Suprapubic skin (tissue), 4 donors: ENCODE results near the gene PRRX1.

Experiments
- POLR2A ChIP-seq, 2 donors: fragments of 450-650 bp; IDR thresholded peaks; one replicate each; pipeline ENCODE4 v1.6.1; 2017; ENCODE audit warnings: antibody characterized with exemption in 2 of 2, mild to moderate bottlenecking in 2 of 2, moderate library complexity in 2 of 2
- POLR2AphosphoS5 ChIP-seq, 3 donors: sonication (generic); formaldehyde crosslinking; IDR thresholded peaks; one replicate each; pipeline ENCODE4 v1.6.1; 2017; ENCODE audit warnings: antibody characterized with exemption in 3 of 3
- TF ChIP-seq, protein P1 (sequence below), 2 donors: fragments of 200-600 bp in 1 of 2; fragments of 450-650 bp in 1 of 2; sonication (generic) in 1 of 2; IDR thresholded peaks; one replicate each; pipeline ENCODE4 v1.5.1; 2016 to 2019; ENCODE audit warnings: antibody characterized with exemption in 2 of 2, mild to moderate bottlenecking in 1 of 2, moderate library complexity in 1 of 2

DNA sequence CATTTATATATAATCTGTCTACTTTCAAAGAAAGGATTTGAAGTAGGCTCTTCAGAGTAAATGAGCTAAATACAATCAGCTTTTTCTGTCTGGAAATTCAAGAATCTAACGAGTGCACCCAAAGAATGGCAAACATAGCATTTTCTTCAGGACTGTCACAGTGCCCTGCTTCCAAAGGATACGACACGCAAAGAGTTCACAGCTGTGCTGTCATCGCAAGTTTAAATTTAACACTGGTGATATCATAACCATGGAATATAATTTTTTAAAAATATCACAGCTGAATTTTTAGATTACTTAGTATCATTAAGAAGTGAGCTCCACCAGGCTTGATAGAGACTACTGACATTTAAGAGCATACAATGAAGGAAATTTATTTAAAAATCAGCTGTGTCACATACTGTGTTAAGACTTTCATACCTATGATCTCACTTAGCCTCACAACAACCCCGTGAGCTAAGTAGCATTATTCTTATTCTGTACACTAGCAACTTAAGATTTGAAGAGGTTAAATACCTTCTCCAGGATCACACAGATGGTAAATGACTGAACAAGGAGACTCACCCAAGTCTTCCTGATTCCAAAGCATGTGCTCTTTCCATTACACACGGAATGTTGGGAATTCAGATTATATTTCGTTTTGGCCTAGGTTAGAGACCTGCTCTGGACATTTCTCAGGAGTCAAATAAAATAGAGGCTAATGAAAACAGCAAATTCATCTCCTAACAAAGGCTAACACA is 46.2 kb upstream of the PRRX1 start:
- TF ChIP-seq, protein P1, sequence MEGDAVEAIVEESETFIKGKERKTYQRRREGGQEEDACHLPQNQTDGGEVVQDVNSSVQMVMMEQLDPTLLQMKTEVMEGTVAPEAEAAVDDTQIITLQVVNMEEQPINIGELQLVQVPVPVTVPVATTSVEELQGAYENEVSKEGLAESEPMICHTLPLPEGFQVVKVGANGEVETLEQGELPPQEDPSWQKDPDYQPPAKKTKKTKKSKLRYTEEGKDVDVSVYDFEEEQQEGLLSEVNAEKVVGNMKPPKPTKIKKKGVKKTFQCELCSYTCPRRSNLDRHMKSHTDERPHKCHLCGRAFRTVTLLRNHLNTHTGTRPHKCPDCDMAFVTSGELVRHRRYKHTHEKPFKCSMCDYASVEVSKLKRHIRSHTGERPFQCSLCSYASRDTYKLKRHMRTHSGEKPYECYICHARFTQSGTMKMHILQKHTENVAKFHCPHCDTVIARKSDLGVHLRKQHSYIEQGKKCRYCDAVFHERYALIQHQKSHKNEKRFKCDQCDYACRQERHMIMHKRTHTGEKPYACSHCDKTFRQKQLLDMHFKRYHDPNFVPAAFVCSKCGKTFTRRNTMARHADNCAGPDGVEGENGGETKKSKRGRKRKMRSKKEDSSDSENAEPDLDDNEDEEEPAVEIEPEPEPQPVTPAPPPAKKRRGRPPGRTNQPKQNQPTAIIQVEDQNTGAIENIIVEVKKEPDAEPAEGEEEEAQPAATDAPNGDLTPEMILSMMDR (IDR thresholded peaks at IDR 0.05) = no peak
- no peak for TF ChIP-seq POLR2AphosphoS5 (IDR thresholded peaks at IDR 0.05)
- no peak for TF ChIP-seq POLR2A (IDR thresholded peaks at IDR 0.05)
